Uterus (tissue), 2 donors: Measurements from ENCODE around the gene TMEM82.

Experiments
- POLR2A ChIP-seq, 2 donors: fragments of 450-650 bp; IDR thresholded peaks; one replicate each; pipeline ENCODE4 v1.6.1; 2016; ENCODE audit warnings: antibody characterized with exemption in 2 of 2, mild to moderate bottlenecking in 1 of 2, moderate library complexity in 1 of 2
- TF ChIP-seq, protein P1 (sequence below), 4 experiments: fragments of 200-600 bp in 2 of 4; fragments of 450-650 bp in 2 of 4; sonication (generic) in 2 of 4; IDR thresholded peaks; one replicate each; pipeline ENCODE4 v1.5.1; 2016 to 2019; ENCODE audit warnings: antibody characterized with exemption in 4 of 4, mild to moderate bottlenecking in 2 of 4, moderate library complexity in 1 of 4

- TF ChIP-seq, protein P1, sequence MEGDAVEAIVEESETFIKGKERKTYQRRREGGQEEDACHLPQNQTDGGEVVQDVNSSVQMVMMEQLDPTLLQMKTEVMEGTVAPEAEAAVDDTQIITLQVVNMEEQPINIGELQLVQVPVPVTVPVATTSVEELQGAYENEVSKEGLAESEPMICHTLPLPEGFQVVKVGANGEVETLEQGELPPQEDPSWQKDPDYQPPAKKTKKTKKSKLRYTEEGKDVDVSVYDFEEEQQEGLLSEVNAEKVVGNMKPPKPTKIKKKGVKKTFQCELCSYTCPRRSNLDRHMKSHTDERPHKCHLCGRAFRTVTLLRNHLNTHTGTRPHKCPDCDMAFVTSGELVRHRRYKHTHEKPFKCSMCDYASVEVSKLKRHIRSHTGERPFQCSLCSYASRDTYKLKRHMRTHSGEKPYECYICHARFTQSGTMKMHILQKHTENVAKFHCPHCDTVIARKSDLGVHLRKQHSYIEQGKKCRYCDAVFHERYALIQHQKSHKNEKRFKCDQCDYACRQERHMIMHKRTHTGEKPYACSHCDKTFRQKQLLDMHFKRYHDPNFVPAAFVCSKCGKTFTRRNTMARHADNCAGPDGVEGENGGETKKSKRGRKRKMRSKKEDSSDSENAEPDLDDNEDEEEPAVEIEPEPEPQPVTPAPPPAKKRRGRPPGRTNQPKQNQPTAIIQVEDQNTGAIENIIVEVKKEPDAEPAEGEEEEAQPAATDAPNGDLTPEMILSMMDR (IDR thresholded peaks at IDR 0.05) = no peak
- no peak for TF ChIP-seq POLR2A (IDR thresholded peaks at IDR 0.05)
Observed at GRCh38 chr1:15728937-15729657, 13.2 kb upstream of the TMEM82 start.
